ENCODE measurements around the gene RAB17. TPM values are rescaled to one million over a fixed set of nuclear protein-coding genes. Genes with fewer than 3 reads are reported as not detected.

Gene RAB17
- total and polyA plus RNA-seq, 7 donors, result 0.33 to 48.8 (median 2.8) TPM

DNA sequence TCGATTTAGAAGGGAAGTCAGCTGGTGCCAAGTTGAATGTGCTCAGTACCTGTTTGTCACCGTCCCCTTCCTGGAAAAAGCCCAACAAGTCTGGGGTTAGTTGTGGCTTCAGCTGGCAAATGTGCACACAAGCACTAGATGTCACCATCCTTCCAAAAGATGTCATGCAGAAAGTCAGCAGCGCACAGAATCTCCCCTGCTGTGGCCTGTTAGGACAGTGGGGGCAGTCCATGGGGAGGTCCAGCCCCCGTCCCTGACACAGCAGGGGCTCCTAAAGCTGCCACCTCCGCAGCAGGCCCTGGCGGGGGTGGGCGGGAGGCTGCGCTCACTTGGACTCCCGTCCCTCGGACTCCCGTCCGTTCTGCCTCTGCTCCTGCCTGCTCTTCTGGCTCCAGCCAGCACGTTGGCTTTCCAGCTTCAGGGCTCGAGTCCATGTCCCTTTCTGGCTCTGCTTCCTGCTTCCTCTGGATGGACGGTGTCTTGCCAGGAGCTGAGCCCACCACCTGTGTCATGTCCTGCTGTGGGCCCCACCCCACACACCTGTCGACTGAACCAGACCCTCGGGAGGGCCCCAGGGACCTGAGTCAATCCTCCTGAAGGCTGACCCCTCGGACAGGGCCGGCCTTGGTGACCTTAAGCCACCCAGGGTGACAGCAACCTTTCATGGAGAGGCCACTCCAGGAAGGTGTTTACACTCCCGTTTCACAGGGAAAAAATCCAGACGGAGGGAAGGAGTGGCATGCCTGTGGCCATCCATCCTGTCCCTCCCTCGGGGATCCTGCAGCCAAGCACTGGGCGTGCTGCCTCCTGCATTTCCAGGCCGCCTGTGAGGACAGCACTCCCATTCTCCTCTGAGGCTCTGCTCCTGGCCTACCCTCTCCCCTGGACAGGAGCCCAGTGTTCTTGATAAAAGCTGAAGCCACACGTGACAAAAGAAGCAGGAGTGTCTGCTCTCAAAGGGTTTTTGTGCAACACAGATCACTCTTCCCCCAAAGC, 8.5 kb downstream of the RAB17 start:
- TF ChIP-seq POLR2AphosphoS5 (IDR thresholded peaks at IDR 0.05) (peak; percentile 13 to 50 (median 29)), POLR2A (IDR thresholded peaks at IDR 0.05) (no peak)
- TF ChIP-seq, protein P1, sequence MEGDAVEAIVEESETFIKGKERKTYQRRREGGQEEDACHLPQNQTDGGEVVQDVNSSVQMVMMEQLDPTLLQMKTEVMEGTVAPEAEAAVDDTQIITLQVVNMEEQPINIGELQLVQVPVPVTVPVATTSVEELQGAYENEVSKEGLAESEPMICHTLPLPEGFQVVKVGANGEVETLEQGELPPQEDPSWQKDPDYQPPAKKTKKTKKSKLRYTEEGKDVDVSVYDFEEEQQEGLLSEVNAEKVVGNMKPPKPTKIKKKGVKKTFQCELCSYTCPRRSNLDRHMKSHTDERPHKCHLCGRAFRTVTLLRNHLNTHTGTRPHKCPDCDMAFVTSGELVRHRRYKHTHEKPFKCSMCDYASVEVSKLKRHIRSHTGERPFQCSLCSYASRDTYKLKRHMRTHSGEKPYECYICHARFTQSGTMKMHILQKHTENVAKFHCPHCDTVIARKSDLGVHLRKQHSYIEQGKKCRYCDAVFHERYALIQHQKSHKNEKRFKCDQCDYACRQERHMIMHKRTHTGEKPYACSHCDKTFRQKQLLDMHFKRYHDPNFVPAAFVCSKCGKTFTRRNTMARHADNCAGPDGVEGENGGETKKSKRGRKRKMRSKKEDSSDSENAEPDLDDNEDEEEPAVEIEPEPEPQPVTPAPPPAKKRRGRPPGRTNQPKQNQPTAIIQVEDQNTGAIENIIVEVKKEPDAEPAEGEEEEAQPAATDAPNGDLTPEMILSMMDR (IDR thresholded peaks at IDR 0.05), result peak; percentile 28 to 49 (median 32)
- intact Hi-C loops (cut with DNase I), result loop anchor here (1.0 kb wide), 1 partner anchor 163 kb away; no protein-coding TSS in a partner anchor
- H3K36me3 ChIP-seq, result no peaks in the 10 kb centered on the region
- peaks cover 0 to 19% (median 13%) of the 10 kb centered on the region in 4 donors for H3K4me1 ChIP-seq
- H3K27ac ChIP-seq, result peak overlapping the region; percentile 39 to 73 (median 69)
- no peaks in the 10 kb centered on the region for H3K9me3 ChIP-seq
- H3K27me3 ChIP-seq, result no peaks in the 10 kb centered on the region
- 60 to 65% methylated on average over 25 of the region's 25 CpGs for WGBS, 2 donors
- H3K4me3 ChIP-seq, result peak overlapping the region in 3 of 4 donors; percentile 11 to 28 (median 20)
- peak; percentile 94 for DNase-seq

DNA sequence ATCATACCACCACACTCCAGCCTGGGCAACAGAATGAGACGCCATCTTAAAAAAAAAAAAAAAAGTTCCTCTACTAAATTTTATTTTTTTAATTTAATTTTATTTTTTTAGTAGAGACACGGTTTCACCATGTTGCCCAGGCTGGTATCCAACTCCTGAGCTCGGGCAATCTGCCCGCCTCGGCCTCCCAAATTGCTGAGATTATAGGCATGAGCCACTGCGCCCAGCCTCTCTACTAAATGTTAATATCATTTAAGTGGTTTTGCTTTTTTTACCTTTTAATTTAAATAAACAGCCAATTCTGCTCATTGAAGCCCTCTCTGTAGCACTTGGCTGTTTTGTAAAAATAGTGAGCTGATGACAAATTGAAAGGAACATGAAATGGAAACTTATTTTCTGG, 9.2 kb downstream of the RAB17 start:
- H3K36me3 ChIP-seq, result no peaks in the 10 kb centered on the region
- TF ChIP-seq, protein P1 (IDR thresholded peaks at IDR 0.05), result no peak
- TF ChIP-seq EP300 (IDR thresholded peaks at IDR 0.05) (no peak), POLR2AphosphoS5 (IDR thresholded peaks at IDR 0.05) (no peak), POLR2A (IDR thresholded peaks at IDR 0.05) (no peak)
- H3K4me3 ChIP-seq, result no peak overlapping the region
- peaks cover 0 to 19% (median 13%) of the 10 kb centered on the region in 4 donors for H3K4me1 ChIP-seq
- DNase-seq, result no peak
- no peaks in the 10 kb centered on the region for H3K27me3 ChIP-seq
- WGBS, 2 donors, result 84 to 87% methylated on average over 6 of the region's 6 CpGs
- H3K9me3 ChIP-seq, result no peaks in the 10 kb centered on the region
- peak overlapping the region; percentile 39 to 73 (median 69) for H3K27ac ChIP-seq
- intact Hi-C loops (cut with DNase I), result loop anchor here (1.0 kb wide), 1 partner anchor 164 kb away; no protein-coding TSS in a partner anchor

DNA sequence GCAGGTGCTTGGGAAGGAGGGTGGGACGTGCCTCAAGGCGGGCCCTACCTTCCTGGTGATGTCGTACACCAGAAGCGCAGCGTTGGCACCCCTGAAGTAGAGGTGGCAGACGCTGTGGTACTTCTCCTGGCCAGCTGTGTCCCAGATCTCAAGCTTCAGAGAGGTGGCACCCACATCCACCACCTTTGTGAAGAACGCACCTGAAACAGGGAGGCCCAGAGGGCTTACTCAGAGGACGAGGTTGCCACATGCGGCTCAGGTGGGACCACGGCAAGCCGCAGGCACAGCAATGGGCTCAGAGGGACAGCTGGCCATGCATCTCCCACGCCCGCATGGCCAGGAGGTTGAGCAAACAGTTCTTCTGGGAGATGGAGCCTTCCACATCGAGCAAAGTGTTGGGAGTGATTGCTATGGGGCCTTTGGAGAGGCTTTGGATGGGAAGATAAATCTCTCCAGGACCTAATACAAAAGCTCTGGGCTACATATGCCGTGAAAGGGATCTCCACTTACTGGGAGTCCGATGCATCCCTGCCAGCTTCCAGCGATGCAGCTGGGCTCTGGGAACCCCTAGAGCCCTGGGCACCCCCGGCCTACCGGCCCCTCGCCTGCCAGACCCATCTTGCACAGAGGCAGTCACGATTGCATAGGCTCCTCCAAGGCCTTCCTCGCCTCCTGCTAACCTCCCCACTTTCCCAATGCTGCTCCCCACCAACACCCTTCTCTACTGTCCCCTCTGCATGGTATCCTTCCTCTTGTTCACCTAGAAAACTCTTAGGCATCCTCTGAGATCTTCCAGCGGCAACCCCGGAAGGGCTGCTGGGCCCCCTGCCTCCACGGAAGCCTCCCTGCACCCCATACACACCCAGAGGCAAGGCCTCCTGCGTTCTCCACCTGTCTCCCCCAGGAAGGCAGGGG, 12.3 kb downstream of the RAB17 start:
- no peak for TF ChIP-seq EP300 (IDR thresholded peaks at IDR 0.05)
- TF ChIP-seq POLR2AphosphoS5 (IDR thresholded peaks at IDR 0.05), result no peak
- TF ChIP-seq, protein P1 (IDR thresholded peaks at IDR 0.05), result no peak
- no peak for TF ChIP-seq POLR2A (IDR thresholded peaks at IDR 0.05)
- DNase-seq, result no peak
- Histone ChIP-seq H3K4me1 (peaks cover 0 to 19% (median 13%) of the 10 kb centered on the region in 4 donors), H3K9me3 (no peaks in the 10 kb centered on the region), H3K27ac (no peak overlapping the region), H3K4me3 (no peak overlapping the region), H3K36me3 (no peaks in the 10 kb centered on the region), H3K27me3 (no peaks in the 10 kb centered on the region)
- 92 to 94% methylated on average over 26 of the region's 26 CpGs for WGBS, 2 donors
- intact Hi-C loops (cut with DNase I), result loop anchor here (10.0 kb wide), 2 partner anchors 423 to 453 kb away; no protein-coding TSS in a partner anchor

DNA sequence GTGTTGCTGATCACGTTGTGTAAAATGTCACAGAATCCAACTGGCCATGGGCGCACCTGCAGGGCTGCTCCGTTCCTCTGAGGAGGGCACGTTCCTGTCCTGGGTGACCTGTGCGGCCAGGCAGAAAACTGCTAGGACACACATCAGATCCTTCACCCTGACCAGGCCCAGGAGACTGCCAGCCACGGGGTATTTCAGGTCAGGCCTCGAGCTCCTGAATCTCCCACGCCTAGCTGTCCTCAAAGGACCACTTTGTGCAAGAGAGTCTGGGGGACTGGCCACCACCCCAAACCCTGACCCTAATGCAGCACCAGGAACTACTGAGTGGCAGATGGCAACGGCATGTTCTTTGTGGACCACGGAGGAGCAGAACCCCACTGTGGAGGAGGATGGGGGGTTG, 13.1 kb downstream of the RAB17 start:
- no peak for DNase-seq
- TF ChIP-seq POLR2A (IDR thresholded peaks at IDR 0.05), result no peak
- Histone ChIP-seq H3K27ac (no peak overlapping the region), H3K4me3 (no peak overlapping the region), H3K27me3 (no peaks in the 10 kb centered on the region), H3K4me1 (peaks cover 0 to 18% (median 15%) of the 10 kb centered on the region in 4 donors), H3K36me3 (no peaks in the 10 kb centered on the region), H3K9me3 (no peaks in the 10 kb centered on the region)
- WGBS, 2 donors, result 92 to 95% methylated on average over 10 of the region's 10 CpGs
- intact Hi-C loops (cut with DNase I), result loop anchor here (10.0 kb wide), 2 partner anchors 423 to 453 kb away; no protein-coding TSS in a partner anchor
